ENCODE results near the gene C9orf50. TPM values are rescaled to one million over a fixed set of nuclear protein-coding genes. Genes with fewer than 3 reads are reported as not detected.

C9orf50 gene
- total RNA-seq, 1 donor from 2014 or later, result not detected

DNA sequence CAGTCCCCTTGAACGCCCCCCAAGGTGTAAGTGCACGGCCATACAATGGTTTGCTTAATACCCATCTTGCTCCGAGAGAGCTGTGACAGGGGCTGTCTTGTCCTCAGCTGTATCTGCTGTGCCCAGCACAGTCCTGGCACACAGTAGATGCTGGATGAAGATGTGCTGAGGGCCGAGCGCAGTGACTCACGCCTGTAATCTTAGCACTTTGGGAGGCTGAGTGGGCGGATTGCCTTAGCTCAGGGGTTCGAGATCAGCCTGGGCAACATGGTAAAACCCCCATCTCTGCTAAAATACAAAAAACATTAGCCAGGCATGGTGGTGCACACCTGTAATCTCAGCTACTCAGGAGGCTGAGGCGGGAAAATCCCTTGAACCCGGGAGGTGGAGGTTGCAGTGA lies 53.6 kb downstream of the C9orf50 start:
- Mint-ChIP-seq H3K27ac (ENCODE audit: unreplicated experiment) (peak overlapping the region; percentile 83), H3K9me3 (ENCODE audit: unreplicated experiment) (no peaks in the 10 kb centered on the region), H3K27me3 (ENCODE audit: unreplicated experiment) (no peaks in the 10 kb centered on the region), H3K4me1 (ENCODE audit: unreplicated experiment) (peaks cover 37% of the 10 kb centered on the region), H3K4me3 (ENCODE audit: unreplicated experiment) (no peak overlapping the region), H3K36me3 (ENCODE audit: unreplicated experiment) (peaks cover 2% of the 10 kb centered on the region)
- DNase-seq (ENCODE audit: extremely low spot score, unreplicated experiment), result no peak
- TF ChIP-seq, protein P1, sequence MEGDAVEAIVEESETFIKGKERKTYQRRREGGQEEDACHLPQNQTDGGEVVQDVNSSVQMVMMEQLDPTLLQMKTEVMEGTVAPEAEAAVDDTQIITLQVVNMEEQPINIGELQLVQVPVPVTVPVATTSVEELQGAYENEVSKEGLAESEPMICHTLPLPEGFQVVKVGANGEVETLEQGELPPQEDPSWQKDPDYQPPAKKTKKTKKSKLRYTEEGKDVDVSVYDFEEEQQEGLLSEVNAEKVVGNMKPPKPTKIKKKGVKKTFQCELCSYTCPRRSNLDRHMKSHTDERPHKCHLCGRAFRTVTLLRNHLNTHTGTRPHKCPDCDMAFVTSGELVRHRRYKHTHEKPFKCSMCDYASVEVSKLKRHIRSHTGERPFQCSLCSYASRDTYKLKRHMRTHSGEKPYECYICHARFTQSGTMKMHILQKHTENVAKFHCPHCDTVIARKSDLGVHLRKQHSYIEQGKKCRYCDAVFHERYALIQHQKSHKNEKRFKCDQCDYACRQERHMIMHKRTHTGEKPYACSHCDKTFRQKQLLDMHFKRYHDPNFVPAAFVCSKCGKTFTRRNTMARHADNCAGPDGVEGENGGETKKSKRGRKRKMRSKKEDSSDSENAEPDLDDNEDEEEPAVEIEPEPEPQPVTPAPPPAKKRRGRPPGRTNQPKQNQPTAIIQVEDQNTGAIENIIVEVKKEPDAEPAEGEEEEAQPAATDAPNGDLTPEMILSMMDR (IDR thresholded peaks at IDR 0.05), result no peak

- H3K27ac Mint-ChIP-seq (ENCODE audit: unreplicated experiment), result no peak overlapping the region
- peaks cover 37% of the 10 kb centered on the region for H3K4me1 Mint-ChIP-seq (ENCODE audit: unreplicated experiment)
- TF ChIP-seq, protein P1 (IDR thresholded peaks at IDR 0.05), result no peak
- DNase-seq (ENCODE audit: extremely low spot score, unreplicated experiment), result no peak
- H3K27me3 Mint-ChIP-seq (ENCODE audit: unreplicated experiment), result no peaks in the 10 kb centered on the region
- no peak overlapping the region for H3K4me3 Mint-ChIP-seq (ENCODE audit: unreplicated experiment)
- peaks cover 2% of the 10 kb centered on the region for H3K36me3 Mint-ChIP-seq (ENCODE audit: unreplicated experiment)
- H3K9me3 Mint-ChIP-seq (ENCODE audit: unreplicated experiment), result no peaks in the 10 kb centered on the region
These were observed 54.2 kb downstream of the C9orf50 start for GRCh38 chr9:129566563-129567266.

DNA sequence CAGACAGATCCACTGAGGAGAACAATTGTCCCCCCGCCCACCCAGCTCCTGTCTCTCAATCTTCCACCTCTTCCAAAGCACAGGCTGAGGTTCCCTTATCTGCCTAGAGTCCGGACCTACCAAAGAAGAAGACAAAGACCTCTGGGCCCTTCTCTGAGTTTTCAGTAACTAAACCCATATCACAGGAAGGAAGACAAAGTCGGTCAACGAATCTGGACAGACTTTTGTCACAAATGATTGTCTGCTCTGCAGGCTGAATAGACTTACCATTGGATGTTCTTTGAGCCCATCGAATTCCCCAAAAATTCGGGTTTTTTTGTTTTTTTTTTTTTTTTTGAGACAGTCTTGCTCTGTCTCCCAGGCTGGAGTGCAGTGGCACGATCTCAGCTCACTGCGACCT lies 58.0 kb downstream of the C9orf50 start:
- Mint-ChIP-seq H3K4me1 (ENCODE audit: unreplicated experiment) (peaks cover 33% of the 10 kb centered on the region), H3K9me3 (ENCODE audit: unreplicated experiment) (no peaks in the 10 kb centered on the region), H3K4me3 (ENCODE audit: unreplicated experiment) (no peak overlapping the region), H3K27me3 (ENCODE audit: unreplicated experiment) (no peaks in the 10 kb centered on the region), H3K36me3 (ENCODE audit: unreplicated experiment) (peaks cover 2% of the 10 kb centered on the region), H3K27ac (ENCODE audit: unreplicated experiment) (no peak overlapping the region)
- DNase-seq (ENCODE audit: extremely low spot score, unreplicated experiment), result no peak
- TF ChIP-seq, protein P1 (IDR thresholded peaks at IDR 0.05), result no peak

- Mint-ChIP-seq H3K4me3 (ENCODE audit: unreplicated experiment) (no peak overlapping the region), H3K4me1 (ENCODE audit: unreplicated experiment) (peaks cover 33% of the 10 kb centered on the region), H3K9me3 (ENCODE audit: unreplicated experiment) (no peaks in the 10 kb centered on the region), H3K36me3 (ENCODE audit: unreplicated experiment) (peaks cover 2% of the 10 kb centered on the region), H3K27ac (ENCODE audit: unreplicated experiment) (no peak overlapping the region), H3K27me3 (ENCODE audit: unreplicated experiment) (no peaks in the 10 kb centered on the region)
- TF ChIP-seq, protein P1 (IDR thresholded peaks at IDR 0.05), result no peak
- no peak for DNase-seq (ENCODE audit: extremely low spot score, unreplicated experiment)
These were observed 58.4 kb downstream of the C9orf50 start for GRCh38 chr9:129562514-129562913.

Other genes with a start within 250 kb of the C9orf50 start
- 41.1 and 45.7 TPM in 2 replicates for gene NTMT1, start 5.1 kb upstream of the C9orf50 start, total RNA-seq
- gene ASB6, start 21.1 kb upstream of the C9orf50 start, total RNA-seq, result 18.1 and 19.1 TPM in 2 replicates
- gene PRRX2, start 44.5 kb upstream of the C9orf50 start, total RNA-seq, result 5.6 and 6.4 TPM in 2 replicates
- 0.83 and 0.94 TPM in 2 replicates for gene PTGES, start 131.9 kb upstream of the C9orf50 start, total RNA-seq
- gene TOR1B, start 182.1 kb upstream of the C9orf50 start, total RNA-seq, result 32.1 and 32.7 TPM in 2 replicates
- gene TOR1A, start 203.0 kb upstream of the C9orf50 start, total RNA-seq, result 46.1 and 51.3 TPM in 2 replicates
- gene C9orf78, start 214.2 kb upstream of the C9orf50 start, total RNA-seq, result 38.9 and 45.9 TPM in 2 replicates
- 31.2 and 32.6 TPM in 2 replicates for gene USP20, start 214.4 kb upstream of the C9orf50 start, total RNA-seq